Muscle layer of colon (tissue), 2 donors: ENCODE measurements around the gene THBS2.
"Not testable (repeated sequence)": the region's sequence is repeated elsewhere in the genome, so short reads cannot be mapped to it uniquely, and the experiment has no call there.

Experiments
- H3K27ac ChIP-seq: one replicate; pipeline ENCODE4 v1.7.0; 2013; ENCODE audit warnings: low read depth, mild to moderate bottlenecking, low read length, moderate library complexity
- H3K27me3 ChIP-seq, 2 donors: one replicate each; pipeline ENCODE4 v1.7.0; 2013; ENCODE audit warnings: low read length in 2 of 2, mild to moderate bottlenecking in 2 of 2; ENCODE audit not compliant: insufficient read depth in 2 of 2, control insufficient read depth in 1 of 2
- H3K36me3 ChIP-seq: one replicate; pipeline ENCODE4 v1.7.0; 2013; ENCODE audit warnings: mild to moderate bottlenecking, low read length; ENCODE audit not compliant: insufficient read depth
- H3K4me1 ChIP-seq: one replicate; pipeline ENCODE4 v1.7.0; 2013; ENCODE audit warnings: mild to moderate bottlenecking, low read length; ENCODE audit not compliant: insufficient read depth
- H3K4me3 ChIP-seq, 2 donors: one replicate each; pipeline ENCODE4 v1.7.0; 2013; ENCODE audit warnings: low read length in 2 of 2, low read depth in 1 of 2, mild to moderate bottlenecking in 1 of 2, moderate library complexity in 1 of 2
- H3K9ac ChIP-seq: one replicate; pipeline ENCODE4 v1.7.0; 2013; ENCODE audit warnings: low read length
- H3K9me3 ChIP-seq: one replicate; pipeline ENCODE4 v1.7.0; 2013; ENCODE audit warnings: mild to moderate bottlenecking, low read length
- donor health status: abdominal sarcoma.
- donor health status: Adenocarcinoma of cecum.

Gene THBS2

DNA sequence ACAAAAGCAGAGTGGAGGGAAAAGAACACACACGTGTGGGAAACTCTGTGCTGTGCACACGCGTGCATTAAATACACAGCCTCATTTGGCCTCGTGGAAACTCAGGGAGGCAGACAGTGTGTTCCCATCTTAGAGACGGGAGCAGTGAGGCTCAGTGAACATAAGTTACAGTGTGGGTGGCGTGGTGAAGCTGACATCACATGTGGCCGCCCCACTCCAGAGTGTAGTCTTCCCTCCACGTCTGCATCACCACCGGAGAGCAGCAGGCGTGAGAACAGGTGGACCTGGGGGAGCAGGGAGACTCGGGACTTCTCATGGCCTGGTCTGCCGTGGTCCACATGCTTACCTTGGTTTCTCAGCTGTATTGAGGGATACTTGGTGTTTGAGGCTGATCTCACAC, 51.7 kb downstream of the THBS2 start:
- H3K9ac ChIP-seq: no peak overlapping the region
- H3K9me3 ChIP-seq: no peaks in the 10 kb centered on the region
- H3K4me1 ChIP-seq: peaks cover 24% of the 10 kb centered on the region
- no peaks in the 10 kb centered on the region for H3K36me3 ChIP-seq
- no peak overlapping the region for H3K4me3 ChIP-seq
- H3K27me3 ChIP-seq: no peaks in the 10 kb centered on the region
- H3K27ac ChIP-seq: no peak overlapping the region

DNA sequence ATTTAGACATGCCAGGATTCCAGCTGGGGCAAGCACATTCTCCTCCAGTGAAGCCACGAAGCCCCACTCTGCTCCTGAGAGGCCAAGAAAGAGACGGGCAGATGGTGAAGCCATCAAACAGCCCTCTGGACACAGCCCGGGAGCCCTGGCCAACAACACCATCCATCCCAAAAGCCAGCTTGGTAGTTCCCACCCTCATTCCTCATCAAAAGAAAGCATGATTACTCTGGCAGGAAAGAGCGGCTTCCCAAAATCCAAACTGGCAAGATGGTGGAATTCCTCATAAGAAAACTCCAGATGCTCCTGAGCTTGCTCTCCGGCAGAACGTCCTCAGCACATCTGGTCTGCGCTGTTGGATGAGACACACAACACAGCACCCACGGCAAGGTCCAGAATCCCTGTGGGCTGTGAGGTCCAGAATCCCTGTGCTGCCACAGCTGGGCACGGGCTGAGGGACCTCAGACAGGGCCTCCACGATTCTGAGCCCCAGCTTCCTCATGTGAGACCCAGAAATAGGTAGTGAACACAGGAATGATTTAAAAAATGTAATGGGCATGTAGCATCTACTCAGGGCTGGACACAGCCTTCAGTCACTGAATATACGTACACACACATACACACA, 52.6 kb downstream of the THBS2 start:
- Histone ChIP-seq H3K27me3 (no peaks in the 10 kb centered on the region), H3K27ac (no peak overlapping the region), H3K9me3 (no peaks in the 10 kb centered on the region), H3K4me1 (peaks cover 22% of the 10 kb centered on the region), H3K9ac (no peak overlapping the region), H3K36me3 (no peaks in the 10 kb centered on the region), H3K4me3 (no peak overlapping the region)

DNA sequence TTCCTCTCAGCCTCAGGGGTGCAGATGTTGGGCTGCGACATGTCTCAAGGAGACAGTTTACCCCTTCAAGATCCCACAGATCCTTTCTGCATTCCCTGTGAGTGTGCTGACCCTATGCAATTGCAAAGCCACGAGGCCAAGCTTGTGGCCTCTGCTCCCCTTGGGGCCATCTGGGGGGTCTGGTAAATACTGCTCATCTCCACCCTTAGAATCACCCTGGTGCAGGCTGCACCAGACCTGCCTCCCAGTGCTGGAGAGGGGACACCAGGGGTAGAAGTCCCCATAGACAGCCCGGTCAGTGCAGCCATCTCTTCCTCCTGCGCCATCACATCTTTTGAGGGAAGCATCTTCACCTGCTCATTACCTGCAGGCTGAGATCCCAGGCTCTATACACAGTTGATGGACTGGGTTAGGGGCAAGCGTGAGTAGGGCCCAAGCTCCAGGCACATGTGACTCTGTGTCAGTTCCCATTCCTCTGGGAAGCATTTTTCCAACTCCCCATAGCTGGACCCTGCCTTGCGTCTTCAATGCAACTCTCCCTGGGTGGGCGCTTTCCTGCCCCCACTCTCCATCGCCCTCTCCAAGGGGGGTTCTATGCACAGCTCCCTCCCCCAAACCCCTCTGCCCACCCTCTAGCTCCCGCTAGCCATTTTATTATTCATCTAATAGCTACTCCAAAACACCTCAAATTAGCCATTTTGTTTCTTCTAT, 53.9 kb downstream of the THBS2 start:
- Histone ChIP-seq H3K36me3 (no peaks in the 10 kb centered on the region), H3K27me3 (no peaks in the 10 kb centered on the region), H3K4me3 (no peak overlapping the region), H3K27ac (no peak overlapping the region), H3K9ac (no peak overlapping the region), H3K9me3 (no peaks in the 10 kb centered on the region), H3K4me1 (peaks cover 10% of the 10 kb centered on the region)

DNA sequence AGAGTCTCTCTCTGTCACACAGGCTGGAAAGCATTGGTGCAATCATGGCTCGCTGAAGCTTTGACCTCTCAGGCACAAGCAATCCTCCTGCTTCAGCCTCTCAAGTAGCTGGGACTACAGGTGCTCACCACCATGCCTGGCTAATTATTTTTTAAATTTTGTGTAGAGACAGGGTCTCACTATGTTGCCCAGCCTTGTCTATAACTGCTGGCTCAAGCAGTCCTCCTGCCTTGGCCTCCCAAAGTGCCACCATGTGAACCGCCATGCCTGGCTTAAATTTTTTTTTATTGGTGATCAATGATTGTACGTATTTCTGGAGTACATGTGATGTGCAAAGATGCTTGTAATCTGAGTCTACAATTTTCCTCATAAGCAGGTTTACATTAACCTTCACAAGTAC, 54.8 kb downstream of the THBS2 start:
- Histone ChIP-seq H3K4me3 (no peak overlapping the region), H3K36me3 (no peaks in the 10 kb centered on the region), H3K27ac (no peak overlapping the region), H3K27me3 (no peaks in the 10 kb centered on the region), H3K4me1 (peaks cover 3% of the 10 kb centered on the region), H3K9ac (no peak overlapping the region), H3K9me3 (no peaks in the 10 kb centered on the region)

DNA sequence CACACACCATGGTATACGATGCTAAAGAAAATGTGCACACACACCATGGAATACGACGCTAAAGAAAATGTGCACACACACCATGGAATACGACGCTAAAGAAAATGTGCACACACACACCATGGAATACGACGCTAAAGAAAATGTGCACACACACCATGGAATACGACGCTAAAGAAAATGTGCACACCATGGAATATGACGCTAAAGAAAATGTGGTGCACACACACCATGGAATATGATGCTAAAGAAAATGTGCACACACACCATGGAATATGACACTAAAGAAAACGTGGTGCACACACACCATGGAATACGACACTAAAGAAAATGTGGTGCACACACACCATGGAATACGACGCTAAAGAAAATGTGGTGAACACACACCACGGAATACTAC, 55.7 kb downstream of the THBS2 start:
- H3K36me3 ChIP-seq, H3K9ac ChIP-seq, H3K4me3 ChIP-seq, H3K9me3 ChIP-seq, H3K27ac ChIP-seq, H3K4me1 ChIP-seq, H3K27me3 ChIP-seq: not testable (repeated sequence)

DNA sequence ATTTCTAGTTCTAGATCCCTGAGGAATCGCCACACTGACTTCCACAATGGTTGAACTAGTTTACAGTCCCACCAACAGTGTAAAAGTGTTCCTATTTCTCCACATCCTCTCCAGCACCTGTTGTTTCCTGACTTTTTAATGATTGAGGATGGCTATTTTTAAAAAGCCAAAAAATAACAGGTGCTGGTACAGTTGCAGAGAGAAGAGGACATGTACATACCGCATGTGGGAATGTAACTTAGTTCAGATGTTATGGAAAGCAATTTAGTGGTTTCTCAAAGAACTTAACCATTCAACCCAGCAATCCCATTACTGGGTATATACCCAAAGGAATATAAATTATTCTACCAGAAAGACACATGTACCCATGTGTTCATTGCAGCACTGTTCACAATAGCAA, 57.4 kb downstream of the THBS2 start:
- H3K27me3 ChIP-seq, H3K36me3 ChIP-seq, H3K4me3 ChIP-seq, H3K9ac ChIP-seq, H3K4me1 ChIP-seq, H3K27ac ChIP-seq, H3K9me3 ChIP-seq: not testable (repeated sequence)

DNA sequence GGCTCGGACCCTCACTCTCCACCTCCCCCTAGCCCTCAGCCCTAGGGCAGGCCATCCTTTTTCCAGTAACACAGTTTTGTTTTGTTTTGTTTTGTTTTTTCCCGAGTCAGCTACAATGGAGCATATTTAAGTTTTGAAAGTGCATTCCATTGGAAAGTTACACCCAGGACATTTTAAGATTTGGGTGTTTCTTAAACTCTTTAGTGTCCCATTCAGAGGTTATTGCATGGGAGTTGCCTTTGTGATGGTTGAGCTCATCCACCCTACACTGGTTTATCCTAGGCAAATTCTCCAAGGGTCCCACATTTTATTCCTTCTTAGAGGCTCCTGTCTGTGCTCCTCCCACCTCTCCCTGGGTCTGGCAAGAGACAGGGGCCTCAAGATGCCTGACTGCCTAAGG, 58.9 kb downstream of the THBS2 start:
- Histone ChIP-seq H3K9ac (no peak overlapping the region), H3K36me3 (no peaks in the 10 kb centered on the region), H3K4me3 (no peak overlapping the region), H3K27ac (no peak overlapping the region), H3K27me3 (no peaks in the 10 kb centered on the region), H3K9me3 (no peaks in the 10 kb centered on the region), H3K4me1 (no peaks in the 10 kb centered on the region)

DNA sequence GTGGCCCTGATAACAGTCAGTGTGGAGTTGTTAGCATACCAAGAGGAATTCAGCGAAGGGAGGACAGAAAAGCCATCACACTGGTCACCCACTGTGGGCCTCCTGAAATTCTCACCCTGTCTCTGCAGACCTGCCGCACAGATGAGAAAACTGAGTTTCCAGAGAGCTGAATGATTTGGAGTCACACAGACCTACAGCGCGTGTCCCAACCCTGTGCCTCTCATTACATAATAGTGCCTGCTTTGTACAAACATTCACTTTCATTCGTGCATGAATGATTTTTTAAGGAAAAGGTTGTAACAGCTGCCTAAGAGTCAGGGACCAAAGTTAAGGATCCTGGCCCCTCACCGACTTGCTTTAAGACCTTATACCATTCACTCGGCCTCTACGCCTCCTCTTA, 62.7 kb downstream of the THBS2 start:
- H3K4me3 ChIP-seq: no peak overlapping the region
- no peak overlapping the region for H3K9ac ChIP-seq
- H3K27me3 ChIP-seq: no peaks in the 10 kb centered on the region
- H3K36me3 ChIP-seq: no peaks in the 10 kb centered on the region
- H3K27ac ChIP-seq: no peak overlapping the region
- no peaks in the 10 kb centered on the region for H3K4me1 ChIP-seq
- H3K9me3 ChIP-seq: no peaks in the 10 kb centered on the region

DNA sequence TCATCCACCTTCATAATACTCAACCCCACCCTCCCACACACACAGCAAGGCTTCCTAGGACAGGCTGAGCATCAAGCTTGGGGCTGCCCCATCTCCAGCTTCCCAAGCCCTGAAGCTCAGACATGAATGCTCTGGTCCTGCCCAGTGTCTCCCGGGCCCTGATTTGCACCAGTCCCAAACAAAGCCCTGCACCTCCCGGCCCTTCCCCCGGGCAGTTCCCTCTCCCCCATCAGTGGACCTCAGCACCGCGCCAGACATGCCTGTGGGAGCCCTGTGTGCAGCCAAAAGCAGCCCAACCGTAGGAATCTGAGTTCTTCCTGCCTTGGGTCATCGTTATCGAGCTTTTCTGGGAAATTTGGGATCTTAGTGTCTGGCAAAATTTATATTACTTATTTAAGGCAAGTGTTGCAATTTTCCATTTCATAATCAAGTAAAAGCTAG, 63.5 kb downstream of the THBS2 start:
- Histone ChIP-seq H3K9ac (no peak overlapping the region), H3K27me3 (no peaks in the 10 kb centered on the region), H3K36me3 (no peaks in the 10 kb centered on the region), H3K9me3 (no peaks in the 10 kb centered on the region), H3K4me3 (no peak overlapping the region), H3K4me1 (no peaks in the 10 kb centered on the region), H3K27ac (peak overlapping the region; percentile 1)

DNA sequence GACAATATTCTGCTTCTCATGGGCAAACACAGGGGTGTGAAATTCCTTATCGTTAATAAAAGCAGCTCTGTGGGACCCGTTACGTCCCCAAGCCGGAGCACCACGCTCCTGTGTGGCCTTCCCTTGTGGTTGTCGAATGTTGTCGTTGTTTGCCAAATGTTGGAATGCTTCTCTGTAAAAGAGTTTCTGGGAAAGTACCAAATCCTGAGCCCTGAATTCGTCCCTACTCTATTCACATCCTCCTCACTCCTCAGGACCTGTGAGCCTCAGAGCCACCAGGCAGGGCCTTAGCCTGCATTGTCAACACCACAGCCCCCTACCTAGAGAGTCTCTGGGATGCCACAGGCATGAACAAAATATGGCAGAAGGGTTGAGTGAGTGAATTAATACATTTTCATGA, 64.0 kb downstream of the THBS2 start:
- Histone ChIP-seq H3K27ac (peak overlapping the region; percentile 1), H3K27me3 (no peaks in the 10 kb centered on the region), H3K9ac (no peak overlapping the region)

DNA sequence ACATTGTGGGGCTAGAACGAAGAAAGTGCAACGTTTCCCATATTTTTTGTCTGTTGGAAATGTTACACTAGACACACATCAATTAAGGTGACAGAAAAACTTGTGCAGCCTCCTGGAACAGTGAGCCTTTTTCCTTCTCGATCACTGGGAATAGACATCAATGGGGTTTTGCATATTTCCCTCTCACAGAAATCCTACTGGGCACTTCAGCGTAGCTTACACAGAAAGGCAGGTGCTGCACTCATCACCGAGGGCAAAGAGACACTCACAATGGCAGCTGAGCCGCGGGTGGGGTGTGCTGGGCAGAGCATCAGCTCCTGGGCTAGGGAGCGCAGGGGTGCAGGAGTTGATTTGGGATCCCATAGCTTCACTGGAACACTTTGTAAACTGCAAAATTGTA, 64.5 kb downstream of the THBS2 start:
- no peaks in the 10 kb centered on the region for H3K4me1 ChIP-seq
- no peaks in the 10 kb centered on the region for H3K9me3 ChIP-seq
- no peaks in the 10 kb centered on the region for H3K36me3 ChIP-seq
- no peak overlapping the region for H3K4me3 ChIP-seq
- H3K9ac ChIP-seq: no peak overlapping the region
- H3K27me3 ChIP-seq: no peaks in the 10 kb centered on the region
- H3K27ac ChIP-seq: no peak overlapping the region

More for the DNA sequence above, 64.0 kb downstream of the THBS2 start:
- no peaks in the 10 kb centered on the region for H3K4me1 ChIP-seq
- no peaks in the 10 kb centered on the region for H3K36me3 ChIP-seq
- no peak overlapping the region for H3K4me3 ChIP-seq
- no peaks in the 10 kb centered on the region for H3K9me3 ChIP-seq

DNA sequence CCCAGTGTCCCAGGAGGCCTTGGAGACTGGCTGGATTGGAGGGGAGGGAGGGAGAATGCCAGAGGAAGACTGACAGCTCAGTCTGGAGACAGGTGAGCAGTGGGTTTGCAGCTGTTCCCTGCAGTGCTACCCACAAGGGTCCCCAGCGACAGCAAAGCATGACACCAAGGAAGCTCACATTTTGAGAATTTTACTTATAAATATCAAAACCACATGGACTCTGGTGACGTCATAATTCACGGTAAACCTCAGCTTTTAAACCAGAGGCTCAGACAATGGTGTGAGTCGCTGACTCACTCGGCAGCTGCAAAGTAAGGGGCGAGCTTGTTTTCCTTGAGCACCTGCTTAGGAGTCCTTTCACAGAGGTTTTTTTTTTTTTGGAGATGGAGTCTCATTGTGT, 65.2 kb downstream of the THBS2 start:
- Histone ChIP-seq H3K9me3 (no peaks in the 10 kb centered on the region), H3K4me3 (no peak overlapping the region), H3K27me3 (no peaks in the 10 kb centered on the region), H3K9ac (no peak overlapping the region), H3K36me3 (no peaks in the 10 kb centered on the region), H3K4me1 (no peaks in the 10 kb centered on the region), H3K27ac (no peak overlapping the region)
